Measurements from ENCODE around the gene ANO10.

The ANO10 gene

DNA sequence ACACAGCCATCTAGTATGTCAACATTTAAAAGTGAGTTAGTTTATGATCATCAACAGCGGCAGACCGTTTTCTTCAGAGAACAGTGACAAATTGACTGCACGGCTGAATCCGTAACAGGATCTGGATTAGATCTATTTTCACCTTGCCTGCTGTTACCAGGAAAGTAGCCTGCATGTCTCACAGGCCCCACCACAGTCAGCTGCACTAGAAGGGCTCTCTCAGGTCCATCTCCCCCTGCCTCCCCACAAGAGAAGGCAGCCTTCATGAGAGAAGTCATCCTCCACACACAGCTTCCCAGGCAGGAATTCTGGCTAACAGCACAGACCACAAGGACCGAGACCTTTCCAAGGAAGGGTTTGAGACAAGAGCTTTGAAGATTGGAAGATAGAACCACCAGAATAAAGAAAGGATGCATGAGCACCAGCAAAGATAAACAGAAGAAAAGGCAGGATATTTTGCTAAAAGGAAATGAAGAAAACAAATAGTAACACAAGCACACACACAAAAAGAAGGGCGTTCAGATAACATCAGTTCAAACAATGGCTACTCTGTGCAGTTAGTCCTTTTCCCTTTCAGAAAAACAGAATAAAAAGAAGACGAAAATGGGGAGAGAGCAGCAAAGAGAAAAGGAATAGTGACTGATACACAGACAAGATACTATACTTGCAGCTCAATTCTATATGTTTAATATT, 208.0 kb downstream of the ANO10 start:
- DNase-seq (ENCODE audit: low read depth), result no peak

- DNase-seq (ENCODE audit: low read depth), result no peak
Measured at GRCh38 chr3:43411429-43411828, 210.4 kb downstream of the ANO10 start.

GRCh38 chr3:43410592-43410991, 211.2 kb downstream of the ANO10 start:
- no peak for DNase-seq (ENCODE audit: low read depth)

GRCh38 chr3:43409506-43409905, 212.3 kb downstream of the ANO10 start:
- DNase-seq (ENCODE audit: low read depth), result no peak

DNA sequence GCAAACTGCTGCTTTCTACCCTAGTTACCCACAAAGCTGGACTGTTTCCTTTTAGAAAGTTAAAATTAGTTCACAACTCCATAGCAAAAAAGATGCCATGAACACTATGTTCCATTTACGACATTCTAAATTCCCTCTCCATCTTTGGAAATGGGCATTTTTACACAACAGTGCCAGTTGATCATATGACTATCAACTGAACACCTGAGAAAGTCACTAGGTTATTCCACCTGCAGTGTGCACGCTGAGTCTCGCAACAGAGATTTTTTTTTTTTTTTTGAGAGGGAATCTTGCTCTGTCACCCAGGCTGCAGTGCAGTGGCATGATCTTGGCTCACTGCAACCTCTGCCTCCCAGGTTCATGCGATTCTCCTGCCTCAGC, 215.2 kb downstream of the ANO10 start:
- no peak for DNase-seq (ENCODE audit: low read depth)

DNA sequence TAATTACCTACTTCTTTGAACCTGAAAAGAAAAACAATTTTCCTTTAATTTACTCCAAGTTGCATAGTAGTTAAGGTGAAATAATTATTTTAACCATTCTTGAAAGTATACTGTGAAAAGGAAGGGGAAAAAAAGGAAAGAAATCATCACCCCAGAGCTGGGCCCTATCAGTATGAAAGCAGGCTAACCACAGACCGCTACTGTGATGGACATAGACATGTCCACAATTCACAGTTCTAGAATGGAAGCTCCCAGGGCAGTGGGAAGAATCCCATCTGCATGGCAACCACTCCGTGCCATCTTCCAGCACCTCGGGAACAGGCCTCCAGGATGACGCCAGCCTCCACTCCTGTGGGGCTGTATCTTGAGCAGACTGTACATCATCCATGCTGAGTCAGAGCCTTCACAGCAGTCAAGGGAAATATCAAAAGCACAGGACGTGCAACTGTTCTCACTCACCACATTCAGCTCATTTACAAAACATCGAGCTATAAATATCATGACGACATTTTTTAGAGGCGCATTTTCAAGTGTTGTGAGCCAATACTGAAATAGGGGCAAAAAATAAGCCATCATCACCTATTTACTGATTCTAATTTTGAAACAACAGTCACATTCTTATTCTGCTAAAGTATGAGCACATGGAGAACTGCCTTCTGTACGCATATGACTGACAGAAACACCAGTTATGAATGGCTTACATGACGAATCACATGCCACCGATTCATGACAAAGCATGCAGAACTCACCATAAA, 215.7 kb downstream of the ANO10 start:
- DNase-seq (ENCODE audit: low read depth), result no peak

- no peak for DNase-seq (ENCODE audit: low read depth)
Measured at GRCh38 chr3:43400781-43401730, 220.8 kb downstream of the ANO10 start.

GRCh38 chr3:43400167-43400566, 221.6 kb downstream of the ANO10 start:
- DNase-seq (ENCODE audit: low read depth), result no peak

GRCh38 chr3:43399034-43399433, 222.8 kb downstream of the ANO10 start:
- DNase-seq (ENCODE audit: low read depth), result no peak

- DNase-seq (ENCODE audit: low read depth), result no peak
Measured at GRCh38 chr3:43394041-43394554, 227.7 kb downstream of the ANO10 start.

- no peak for DNase-seq (ENCODE audit: low read depth)
Measured at GRCh38 chr3:43391621-43392020, 230.2 kb downstream of the ANO10 start.

DNA sequence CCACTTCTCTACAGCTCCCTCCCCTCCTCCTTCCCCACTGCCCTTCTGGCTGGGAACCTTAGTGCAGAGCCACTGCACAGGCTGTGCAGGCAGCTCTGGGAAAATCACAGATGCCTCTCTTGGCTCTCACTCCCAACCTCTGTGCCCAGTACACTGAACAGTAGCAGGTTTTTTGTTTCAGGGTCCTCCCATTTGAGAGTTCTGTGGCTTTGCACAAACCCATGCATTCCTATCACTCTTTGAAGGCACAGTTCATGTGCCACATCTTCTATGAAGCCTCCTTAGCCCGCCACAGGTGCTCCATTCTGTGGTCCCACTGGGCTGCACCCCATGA, 231.6 kb downstream of the ANO10 start:
- no peak for DNase-seq (ENCODE audit: low read depth)

GRCh38 chr3:43389388-43390254, 232.2 kb downstream of the ANO10 start:
- DNase-seq (ENCODE audit: low read depth), result peak; percentile 56

DNA sequence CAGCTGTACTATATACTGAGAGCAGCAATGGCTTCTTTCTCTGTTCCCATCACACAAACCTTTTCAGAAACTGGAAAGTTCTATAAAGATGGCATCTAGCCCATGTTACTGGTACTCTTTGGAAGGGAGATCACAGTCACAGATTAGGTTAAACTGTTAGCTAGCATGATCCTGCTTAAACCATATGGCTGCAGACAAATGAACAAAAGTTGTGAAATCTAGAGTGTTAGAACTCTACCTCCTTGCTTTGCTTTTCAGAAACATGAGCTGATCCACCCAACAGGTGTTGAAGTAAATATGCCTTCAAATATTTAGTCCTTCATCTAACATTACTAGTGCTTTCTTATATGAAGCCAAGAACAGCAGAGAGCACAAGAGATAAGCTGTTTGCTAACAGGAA, 232.9 kb downstream of the ANO10 start:
- no peak for DNase-seq (ENCODE audit: low read depth)

- no peak for DNase-seq (ENCODE audit: low read depth)
Measured at GRCh38 chr3:43388175-43388574, 233.6 kb downstream of the ANO10 start.

- DNase-seq (ENCODE audit: low read depth), result no peak
Measured at GRCh38 chr3:43379343-43379742, 242.5 kb downstream of the ANO10 start.

- DNase-seq (ENCODE audit: low read depth), result peak; percentile 60
Measured at GRCh38 chr3:43378066-43378935, 243.5 kb downstream of the ANO10 start.

DNA sequence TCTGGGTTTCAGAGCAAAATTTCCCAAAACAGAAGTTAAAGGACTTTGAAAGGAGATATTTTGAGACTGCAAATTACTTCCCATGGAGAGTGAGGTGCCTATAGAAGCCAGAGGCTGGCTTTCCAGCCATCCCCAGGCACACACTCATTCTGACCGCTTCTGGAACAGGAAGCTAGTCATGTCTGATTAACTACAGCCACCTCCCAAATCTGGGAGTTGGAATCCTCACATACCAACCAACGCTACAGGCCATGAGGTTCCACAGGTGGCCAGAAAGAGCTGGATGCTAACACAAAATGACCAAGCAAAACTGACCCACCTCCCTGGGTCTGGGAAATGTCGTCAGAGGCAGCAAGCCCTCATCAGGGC, 248.3 kb downstream of the ANO10 start:
- DNase-seq (ENCODE audit: low read depth), result no peak

GRCh38 chr3:43372809-43373559, 248.8 kb downstream of the ANO10 start:
- DNase-seq (ENCODE audit: low read depth), result no peak
